PC-9 (cell line): ENCODE results near the gene SPDYE1. TPM values are rescaled to one million over a fixed set of nuclear protein-coding genes. Genes with fewer than 3 reads are reported as not detected.
"Not testable (repeated sequence)": the region's sequence is repeated elsewhere in the genome, so short reads cannot be mapped to it uniquely, and the experiment has no call there.

ENCODE experiments used
- BruUV-seq: library from RNA; stranded (reverse); fragments of 400-500 nt; replicated peaks from 2 replicates; lab custom pipeline; 2021; lab: Mats Ljungman, UMichigan
- CTCF ChIA-PET: fragments of 300-600 bp; sonication (Branson Sonifier 250); formaldehyde crosslinking; loops from one replicate; lab custom pipeline; 2022; ENCODE audit warnings: antibody characterized with exemption; lab: Charles Lee
- POLR2A ChIA-PET: fragments of 300-600 bp; sonication (Branson Sonifier 250); formaldehyde crosslinking; loops from one replicate; lab custom pipeline; 2022; ENCODE audit warnings: antibody characterized with exemption; ENCODE audit not compliant: unreplicated experiment; lab: Charles Lee
- DNase-seq, 2 experiments: peaks; one replicate each; pipeline versions ENCODE4 v3.0.0 to v3.0.0-alpha.2; 2015 to 2022; ENCODE audit warnings: mixed read lengths in 1 of 2
- H2AFZ ChIP-seq: fragments of 200-600 bp; sonication (generic); 2 replicates; pipeline ENCODE4 v1.8.1; 2017; ENCODE audit warnings: antibody characterized with exemption
- H3F3A ChIP-seq: fragments of 200-600 bp; sonication (generic); 2 replicates; pipeline ENCODE4 v1.8.1; 2017; ENCODE audit warnings: antibody characterized with exemption, mild to moderate bottlenecking, low read depth; ENCODE audit not compliant: insufficient read depth
- H3K27ac ChIP-seq: fragments of 200-600 bp; sonication (generic); 2 replicates; pipeline ENCODE4 v1.6.1; 2016; ENCODE audit warnings: mixed run types
- H3K27me3 ChIP-seq: fragments of 200-600 bp; sonication (generic); 2 replicates; pipeline ENCODE4 v1.6.1; 2016; ENCODE audit warnings: low read depth, mixed run types; ENCODE audit not compliant: insufficient read depth
- H3K36me3 ChIP-seq: fragments of 200-600 bp; sonication (generic); 2 replicates; pipeline ENCODE4 v1.6.1; 2016; ENCODE audit warnings: low read depth, mixed run types
- H3K4me1 ChIP-seq: fragments of 200-600 bp; sonication (generic); replicated peaks from 2 replicates; pipeline ENCODE4 v1.6.1; 2016; ENCODE audit warnings: mixed run types; ENCODE audit not compliant: insufficient read depth
- H3K4me2 ChIP-seq: fragments of 200-600 bp; sonication (generic); 2 replicates; pipeline ENCODE4 v1.6.1; 2017; ENCODE audit warnings: mixed run types
- H3K4me3 ChIP-seq: fragments of 200-600 bp; sonication (generic); 2 replicates; pipeline ENCODE4 v1.6.1; 2016; ENCODE audit warnings: mixed run types
- H3K79me2 ChIP-seq: fragments of 200-600 bp; sonication (generic); 2 replicates; pipeline ENCODE4 v1.6.1; 2017; ENCODE audit warnings: low read depth, mixed run types
- H3K9me2 ChIP-seq: fragments of 200-600 bp; sonication (generic); 2 replicates; pipeline ENCODE4 v1.8.1; 2017; ENCODE audit warnings: mild to moderate bottlenecking; ENCODE audit not compliant: insufficient read depth
- H3K9me3 ChIP-seq: fragments of 200-600 bp; sonication (generic); 2 replicates; pipeline ENCODE4 v1.8.1; 2016; ENCODE audit warnings: low read depth; ENCODE audit not compliant: insufficient read depth
- H4K20me1 ChIP-seq: fragments of 200-600 bp; sonication (generic); 2 replicates; pipeline ENCODE4 v1.8.1; 2017; ENCODE audit not compliant: insufficient read depth
- intact Hi-C: fragments of 100-400 bp; cut with micrococcal nuclease; formaldehyde crosslinking; loops from one replicate; pipeline ENCODE4 v1.10.0; 2022; ENCODE audit not compliant: unreplicated experiment
- total RNA-seq: library from RNA; stranded (reverse); gene quantifications from 2 replicates; pipeline ENCODE4 v1.2.3, GENCODE V29; 2021

The SPDYE1 gene
- total RNA-seq, 1 experiment from 2014 or later = not detected

- H3F3A ChIP-seq, H3K4me2 ChIP-seq, H3K4me3 ChIP-seq, H3K36me3 ChIP-seq, CTCF ChIA-PET, intact Hi-C loops, DNase-seq, BruUV-seq, H3K27me3 ChIP-seq, H3K9me2 ChIP-seq, H3K27ac ChIP-seq, H2AFZ ChIP-seq, H3K4me1 ChIP-seq, H4K20me1 ChIP-seq, H3K9me3 ChIP-seq, H3K79me2 ChIP-seq, POLR2A ChIA-PET: not testable (repeated sequence)
Observed at GRCh38 chr7:43968172-43969040, 29.3 kb upstream of the SPDYE1 start.

GRCh38 chr7:43969586-43969985, 28.1 kb upstream of the SPDYE1 start:
- H3K27ac ChIP-seq, H3K4me3 ChIP-seq, H4K20me1 ChIP-seq, CTCF ChIA-PET, H2AFZ ChIP-seq, DNase-seq, H3K9me3 ChIP-seq, H3K9me2 ChIP-seq, intact Hi-C loops, H3K27me3 ChIP-seq, BruUV-seq, POLR2A ChIA-PET, H3K4me2 ChIP-seq, H3K36me3 ChIP-seq, H3F3A ChIP-seq, H3K4me1 ChIP-seq, H3K79me2 ChIP-seq: not testable (repeated sequence)

- H4K20me1 ChIP-seq, intact Hi-C loops, CTCF ChIA-PET, H3K4me1 ChIP-seq, H3K4me3 ChIP-seq, H3K9me3 ChIP-seq, POLR2A ChIA-PET, H2AFZ ChIP-seq, H3K36me3 ChIP-seq, H3K27ac ChIP-seq, H3K27me3 ChIP-seq, DNase-seq, H3F3A ChIP-seq, BruUV-seq, H3K79me2 ChIP-seq, H3K9me2 ChIP-seq, H3K4me2 ChIP-seq: not testable (repeated sequence)
Observed at GRCh38 chr7:43970698-43971097, 27.0 kb upstream of the SPDYE1 start.

- H3F3A ChIP-seq, H3K79me2 ChIP-seq, H3K27me3 ChIP-seq, H2AFZ ChIP-seq, intact Hi-C loops, H4K20me1 ChIP-seq, H3K27ac ChIP-seq, CTCF ChIA-PET, DNase-seq, H3K9me2 ChIP-seq, POLR2A ChIA-PET, H3K4me2 ChIP-seq, H3K4me3 ChIP-seq, H3K9me3 ChIP-seq, H3K36me3 ChIP-seq, H3K4me1 ChIP-seq: not testable (repeated sequence)
- BruUV-seq = TSS peak; percentile 18
Observed at GRCh38 chr7:43974033-43974573, 23.6 kb upstream of the SPDYE1 start.

- CTCF ChIA-PET, POLR2A ChIA-PET, H3K36me3 ChIP-seq, BruUV-seq, intact Hi-C loops, H3K4me3 ChIP-seq, H3K27me3 ChIP-seq, H3K27ac ChIP-seq, H3K4me2 ChIP-seq, H3K9me3 ChIP-seq, H4K20me1 ChIP-seq, H3F3A ChIP-seq, H2AFZ ChIP-seq, H3K79me2 ChIP-seq, DNase-seq, H3K4me1 ChIP-seq, H3K9me2 ChIP-seq: not testable (repeated sequence)
Observed at GRCh38 chr7:43974725-43975482, 22.8 kb upstream of the SPDYE1 start.
